K562 (cell line): ENCODE results near the gene SLC6A20. TPM values are rescaled to one million over a fixed set of nuclear protein-coding genes. Genes with fewer than 3 reads are reported as not detected.

Source experiments
- ATAC-seq: fragments of 200-7000 bp; cut with Tn5 transposase; 3 replicates; pipeline ENCODE4 v1.9.1; 2020; ENCODE audit warnings: moderate library complexity
- BruUV-seq: library from RNA; stranded (reverse); fragments of 400-500 nt; replicated peaks from 2 replicates; lab custom pipeline; 2021; lab: Mats Ljungman, UMichigan
- CTCF ChIA-PET: fragments of 300-600 bp; formaldehyde crosslinking; extraction: SDS; loops from one replicate; lab custom pipeline; 2021; ENCODE audit warnings: low intra/inter-chr PET ratio; lab: Yijun Ruan, JAX
- POLR2A ChIA-PET: fragments of 300-600, 350-650 bp; sonication (Branson Sonifier 250); formaldehyde crosslinking; extraction: SDS; loops from one replicate; lab custom pipeline; 2021; ENCODE audit warnings: antibody characterized with exemption, inconsistent platforms; lab: Yijun Ruan, JAX
- DNase-seq, 4 experiments: peaks; one replicate each; pipeline versions ENCODE4 v3.0.0 to v3.0.0-alpha.2; 2011 to 2018; ENCODE audit warnings: low spot score in 3 of 4, mixed read lengths in 3 of 4; ENCODE audit errors: extremely low read depth in 1 of 4
- FAIRE-seq: peaks from 2 replicates; lab custom pipeline; 2011; peaks lifted over from hg19 to GRCh38; lab: Jason Lieb, UNC
- H2AFZ ChIP-seq: 2 replicates; pipeline ENCODE4 v1.6.0; 2011; ENCODE audit warnings: low read depth, low read length, control low read depth, inconsistent platforms
- H3K27ac ChIP-seq: fragments of 200-600 bp; 3 replicates; pipeline ENCODE4 v1.8.0; 2011; ENCODE audit warnings: low read depth, mild to moderate bottlenecking, control low read depth, inconsistent platforms, low read length, moderate library complexity, mixed read lengths; ENCODE audit errors: extremely low read depth
- H3K27me3 ChIP-seq, 2 experiments: fragments of 300-600 bp in 1 of 2; 2 replicates in 1 of 2; 3 replicates in 1 of 2; pipeline versions ENCODE4 v1.6.0 to v1.8.0; 2011; ENCODE audit warnings: inconsistent platforms in 2 of 2, low read length in 2 of 2, mild to moderate bottlenecking in 1 of 2, mixed read lengths in 1 of 2, moderate library complexity in 1 of 2; ENCODE audit not compliant: control insufficient read depth in 2 of 2, insufficient read depth in 2 of 2
- H3K36me3 ChIP-seq: fragments of 300-600 bp; 3 replicates; pipeline ENCODE4 v1.8.0; 2011; ENCODE audit warnings: mild to moderate bottlenecking, low read length, inconsistent platforms; ENCODE audit not compliant: control insufficient read depth, insufficient read depth
- H3K4me1 ChIP-seq, 2 experiments: fragments of 200-600 bp in 1 of 2; replicated peaks in 1 of 2; 2 replicates in 1 of 2; 3 replicates in 1 of 2; pipeline versions ENCODE4 v1.5.1 to v1.8.0; 2011; ENCODE audit warnings: inconsistent platforms in 2 of 2, low read length in 2 of 2, mild to moderate bottlenecking in 1 of 2, mixed read lengths in 1 of 2, moderate library complexity in 1 of 2; ENCODE audit not compliant: control insufficient read depth in 2 of 2, insufficient read depth in 2 of 2
- H3K4me2 ChIP-seq: 2 replicates; pipeline ENCODE4 v1.6.1; 2011; ENCODE audit warnings: low read length, control low read depth, inconsistent platforms, mixed read lengths; ENCODE audit not compliant: insufficient read depth
- H3K4me3 ChIP-seq: fragments of 200-600 bp; sonication (generic), shearing (Covaris generic); 2 replicates; pipeline ENCODE4 v1.5.1; 2016; ENCODE audit warnings: control low read depth, inconsistent platforms
- H3K79me2 ChIP-seq: fragments of 200-600 bp; 3 replicates; pipeline ENCODE4 v1.8.0; 2011; ENCODE audit warnings: low read length, inconsistent platforms; ENCODE audit not compliant: control insufficient read depth, insufficient read depth
- H3K9ac ChIP-seq, 2 experiments: 2 replicates each; pipeline versions ENCODE4 v1.6.0 to v1.6.1; 2011; ENCODE audit warnings: low read depth in 2 of 2, low read length in 2 of 2, control low read depth in 1 of 2, inconsistent platforms in 1 of 2, mild to moderate bottlenecking in 1 of 2, mixed read lengths in 1 of 2; ENCODE audit not compliant: insufficient read depth in 1 of 2
- H3K9me1 ChIP-seq: one replicate; pipeline ENCODE4 v1.6.0; 2011; ENCODE audit warnings: inconsistent platforms, mild to moderate bottlenecking, low read length, moderate library complexity; ENCODE audit not compliant: control insufficient read depth, insufficient read depth
- H3K9me3 ChIP-seq: replicated peaks from 2 replicates; pipeline ENCODE4 v1.5.1; 2011; ENCODE audit warnings: low read depth, low read length, inconsistent platforms; ENCODE audit not compliant: control insufficient read depth, insufficient read depth
- H4K20me1 ChIP-seq: replicated peaks from 2 replicates; pipeline ENCODE4 v1.6.1; 2011; ENCODE audit warnings: low read length, inconsistent platforms, mixed read lengths; ENCODE audit not compliant: control insufficient read depth, insufficient read depth
- E2F8 ChIP-seq: fragments of 450-650 bp; IDR thresholded peaks from 2 replicates; pipeline ENCODE4 v1.7.1; 2018; ENCODE audit warnings: mild to moderate bottlenecking, low read depth; ENCODE audit not compliant: partially characterized antibody
- FOXP1 ChIP-seq: sonication (generic); formaldehyde crosslinking; IDR thresholded peaks from 2 replicates; pipeline ENCODE4 v1.8.0; 2022; ENCODE audit warnings: mild to moderate bottlenecking, missing genetic modification reagents
- HNRNPL ChIP-seq: fragments of 200-400 bp; formaldehyde crosslinking; IDR thresholded peaks from 2 replicates; pipeline ENCODE4 v1.6.1; 2017; ENCODE audit warnings: low read depth, mild to moderate bottlenecking, low read length
- HNRNPLL ChIP-seq: fragments of 200-400 bp; formaldehyde crosslinking; IDR thresholded peaks from 2 replicates; pipeline ENCODE4 v1.6.1; 2017; ENCODE audit warnings: low read length, low read depth, mild to moderate bottlenecking; ENCODE audit not compliant: poor library complexity, severe bottlenecking
- KAT2B ChIP-seq: IDR thresholded peaks from one replicate; pipeline ENCODE4 v1.6.1; 2012; ENCODE audit warnings: low read depth, mild to moderate bottlenecking, control low read depth, inconsistent platforms, low read length, moderate library complexity
- NCOA1 ChIP-seq: fragments of 450-650 bp; IDR thresholded peaks from 2 replicates; pipeline ENCODE4 v1.6.1; 2016; ENCODE audit warnings: low read depth
- SETDB1 ChIP-seq: IDR thresholded peaks from one replicate; pipeline ENCODE4 v1.6.1; 2012; ENCODE audit warnings: low read length, control low read depth, inconsistent platforms
- ZBTB2 ChIP-seq: fragments of 450-650 bp; IDR thresholded peaks from 2 replicates; pipeline ENCODE4 v1.6.1; 2016; ENCODE audit warnings: antibody characterized with exemption
- ZC3H11A ChIP-seq: IDR thresholded peaks from 2 replicates; pipeline ENCODE4 v1.6.1; 2012; ENCODE audit warnings: low read depth, low read length, improper control_type of control experiment
- ZFP36 ChIP-seq: fragments of 150-350 bp; IDR thresholded peaks from 2 replicates; pipeline ENCODE4 v1.6.1; 2018; ENCODE audit warnings: low read length, low read depth; ENCODE audit not compliant: partially characterized antibody
- ZNF232 ChIP-seq: sonication (generic); formaldehyde crosslinking; IDR thresholded peaks from 2 replicates; pipeline ENCODE4 v1.8.0; 2022; ENCODE audit warnings: mild to moderate bottlenecking, missing genetic modification reagents
- ZNF445 ChIP-seq: fragments of 250-450 bp; sonication (Bioruptor Pico); IDR thresholded peaks from 2 replicates; pipeline ENCODE4 v1.4.0; 2020; ENCODE audit warnings: low read depth, mild to moderate bottlenecking, moderate library complexity
- ZNF644 ChIP-seq: fragments of 200-800 bp; sonication (Bioruptor generic); IDR thresholded peaks from 2 replicates; pipeline ENCODE4 v1.6.1; 2016; ENCODE audit warnings: low read depth, missing genetic modification characterization, missing compliant biosample characterization
- WGBS: fragments of 100-300 bp; shearing (Covaris generic); methylation state at CpG from one replicate; pipeline ENCODE4 v1.1.6; 2016; ENCODE audit warnings: low coverage, mixed read lengths; ENCODE audit not compliant: insufficient coverage; ENCODE audit errors: missing lambda C conversion rate; 5-methylcytosine and 5-hydroxymethylcytosine counted together
- in situ Hi-C: fragments of 300-500 bp; cut with MboI; formaldehyde crosslinking; loops from 4 replicates; pipeline ENCODE4 v1.15.0; 2018; ENCODE audit warnings: inconsistent platforms, mixed read lengths
- intact Hi-C: fragments of 100-400 bp; cut with micrococcal nuclease; formaldehyde crosslinking; loops from 2 replicates; pipeline ENCODE4 v1.14.2; 2022
- polyA plus RNA-seq, 8 experiments: library from polyadenylated mRNA; depleted of rRNA in 4 of 8; stranded (reverse) in 5 of 8; unstranded in 3 of 8; fragments of >200 nt; fragmentation: Nextera tagmentation in 2 of 8; fragmentation: Illumina TruSeq in 1 of 8; extraction: Ambion mirVana in 2 of 8; extraction: Trizol in 1 of 8; gene quantifications; 2 replicates each; pipeline versions ENCODE4 v1.2.1 to v1.2.3, GENCODE V29; 2011 to 2014; ENCODE audit warnings: inconsistent platforms in 1 of 8, missing spikeins in 1 of 8
- total RNA-seq, 7 experiments: library from RNA; depleted of rRNA in 6 of 7; stranded (reverse); fragments of >200 nt in 6 of 7; fragmentation: Illumina TruSeq in 2 of 7; extraction: Trizol in 2 of 7; gene quantifications; 2 replicates each; pipeline versions ENCODE4 v1.2.1 to v1.2.3, GENCODE V29; 2011 to 2021; ENCODE audit warnings: low replicate concordance in 1 of 7

The SLC6A20 gene
- total and polyA plus RNA-seq, 9 of the 15 experiments (the other 6 are each of a cell fraction or from before 2014, with no cell fraction given), result not detected

GRCh38 chr3:45771166-45771775, 25.1 kb downstream of the SLC6A20 start:
- H4K20me1 ChIP-seq, result no peaks in the 10 kb centered on the region
- H2AFZ ChIP-seq, result no peak overlapping the region
- H3K9me3 ChIP-seq, result no peaks in the 10 kb centered on the region
- TF ChIP-seq ZFP36, result no peak
- no peak for TF ChIP-seq ZNF644 (tag)
- TF ChIP-seq SETDB1, result no peak
- no peak for TF ChIP-seq HNRNPLL
- TF ChIP-seq ZBTB2, result no peak
- no peak for TF ChIP-seq KAT2B
- TF ChIP-seq ZNF445, result no peak
- TF ChIP-seq FOXP1, result no peak
- TF ChIP-seq E2F8, result no peak
- TF ChIP-seq ZNF232 (CRISPR knock-in tag), result no peak
- TF ChIP-seq ZC3H11A, result no peak
- TF ChIP-seq HNRNPL, result no peak
- TF ChIP-seq NCOA1, result no peak
- TF ChIP-seq, all 486 proteins: peak for 0
- DNase-seq (no peak), ATAC-seq (no peak; the same call in 2 of the 3 replicates), FAIRE-seq (no peak)
- 3% methylated on average over 9 of the region's 9 CpGs for WGBS
- intact Hi-C loops, result no loop called here
- Histone ChIP-seq H3K4me2 (no peak overlapping the region), H3K79me2 (no peaks in the 10 kb centered on the region), H3K4me3 (no peak overlapping the region), H3K4me1 (0 out of 5 replicates have a peak, but pooled peaks cover 0 to 3% of the 10 kb centered on the region in 2 experiments), H3K9me1 (no peaks in the 10 kb centered on the region), H3K9ac (no peak overlapping the region), H3K36me3 (no peaks in the 10 kb centered on the region), H3K27ac (no peak overlapping the region), H3K27me3 (peaks cover 31 to 47% of the 10 kb centered on the region in 2 experiments; a peak in 4 of 5 replicates)
- BruUV-seq, result no TSS peak
- POLR2A ChIA-PET, result interaction anchor here (1.0 to 1.3 kb wide), 2 partner anchors 10 to 37 kb away, joined by 4 to 7 read pairs; no protein-coding TSS in a partner anchor
- in situ Hi-C loops, result no loop called here
- CTCF ChIA-PET, result no interaction called here
